Right lobe of liver (tissue), 6 donors: ENCODE measurements around the gene GGCX. TPM values are rescaled to one million over a fixed set of nuclear protein-coding genes. Genes with fewer than 3 reads are reported as not detected.

ENCODE experiments used
- ATAC-seq, 4 donors: fragments of 200-7000 bp; cut with Tn5 transposase; one replicate each; pipeline ENCODE4 v1.9.1; 2020; ENCODE audit warnings: mild to moderate bottlenecking in 4 of 4, moderate library complexity in 4 of 4
- DNase-seq, 3 donors: peaks; one replicate each; pipeline ENCODE4 v3.0.0-alpha.2; 2020
- H3K27ac ChIP-seq, 3 donors: fragments of 200-600 bp; one replicate each; pipeline ENCODE4 v1.8.0; 2022
- H3K27me3 ChIP-seq, 2 donors: fragments of 200-600 bp; one replicate each; pipeline ENCODE4 v1.8.0; 2022
- H3K36me3 ChIP-seq, 4 donors: fragments of 200-600 bp; sonication (generic) in 1 of 4; one replicate each; pipeline versions ENCODE4 v1.5.1 to v1.8.0; 2017 to 2022; ENCODE audit warnings: control low read depth in 1 of 4
- H3K4me1 ChIP-seq, 4 donors: fragments of 200-600 bp; sonication (generic) in 1 of 4; one replicate each; pipeline versions ENCODE4 v1.5.1 to v1.8.0; 2017 to 2022; ENCODE audit warnings: control low read depth in 1 of 4
- H3K4me3 ChIP-seq, 3 donors: fragments of 200-600 bp; one replicate each; pipeline ENCODE4 v1.8.0; 2022
- H3K9me3 ChIP-seq, 4 donors: fragments of 200-600 bp; sonication (generic) in 1 of 4; one replicate each; pipeline versions ENCODE4 v1.5.1 to v1.8.0; 2017 to 2022; ENCODE audit warnings: control low read depth in 1 of 4
- CTCF ChIP-seq, 4 donors: fragments of 200-600 bp in 3 of 4; fragments of 450-650 bp in 1 of 4; IDR thresholded peaks; one replicate each; pipeline versions ENCODE4 v1.5.1 to v1.8.0; 2016 to 2022; ENCODE audit warnings: antibody characterized with exemption in 4 of 4, mild to moderate bottlenecking in 2 of 4
- POLR2A ChIP-seq: fragments of 450-650 bp; IDR thresholded peaks from one replicate; pipeline ENCODE4 v1.6.1; 2017; ENCODE audit warnings: antibody characterized with exemption, mild to moderate bottlenecking
- WGBS: methylation state at CpG from one replicate; pipeline ENCODE4 v1.1.6; 2018; ENCODE audit warnings: low coverage, low lambda C conversion rate; ENCODE audit not compliant: insufficient coverage; ENCODE audit errors: missing lambda C conversion rate; 5-methylcytosine and 5-hydroxymethylcytosine counted together
- intact Hi-C, 2 donors: fragments of 100-400 bp; cut with DNase I; formaldehyde crosslinking; loops; one replicate each; pipeline versions ENCODE4 v1.11.2 to v1.14.1; 2022
- total RNA-seq, 6 experiments: library from RNA; depleted of rRNA in 2 of 6; stranded (reverse); fragments of >200 nt in 2 of 6; fragmentation: NEBNext Ultra II Directional in 3 of 6; extraction: Animal tissue kit (Norgen Biotek cat#: 25700) in 3 of 6; gene quantifications; one replicate each; pipeline versions ENCODE4 v1.1.0 to v1.2.4, GENCODE V29; 2016 to 2023
- donor health status: DM: no; HTN: yes; CAD: no.
- donor health status: DM: no; HTN: no; CAD: no.
- donor health status: DM: no; HTN: no; CAD: no.
- donor health status: DM: no; HTN: yes; CAD: no.
- donor health status: DM: no; HTN: yes; CAD: no.

GGCX gene
- total RNA-seq, 6 experiments from 2014 or later: 89.6 to 238 (median 183) TPM

GRCh38 chr2:85503851-85504777 lies 57.2 kb downstream of the GGCX start:
- Histone ChIP-seq H3K9me3 (no peaks in the 10 kb centered on the region), H3K4me1 (peaks cover 0 to 27% (median 9%) of the 10 kb centered on the region in 4 donors), H3K27me3 (no peaks in the 10 kb centered on the region), H3K27ac (no peak overlapping the region), H3K36me3 (no peaks in the 10 kb centered on the region), H3K4me3 (no peak overlapping the region)
- peak in 3 of 4 donors; percentile 4 to 36 (median 8) for ATAC-seq
- WGBS: 92% methylated on average over 14 of the region's 18 CpGs
- DNase-seq: peak in 1 of 3 donors; percentile 37
- TF ChIP-seq CTCF (IDR thresholded peaks at IDR 0.05): no peak
- TF ChIP-seq POLR2A: no peak
- intact Hi-C loops: no loop called here

- Histone ChIP-seq H3K4me1 (peaks cover 0 to 27% (median 9%) of the 10 kb centered on the region in 4 donors), H3K27ac (no peak overlapping the region), H3K4me3 (no peak overlapping the region), H3K36me3 (no peaks in the 10 kb centered on the region), H3K9me3 (no peaks in the 10 kb centered on the region), H3K27me3 (no peaks in the 10 kb centered on the region)
- TF ChIP-seq CTCF (IDR thresholded peaks at IDR 0.05) (peak in 3 of 4 donors; percentile 22 to 29 (median 24)), POLR2A (no peak)
- ATAC-seq (peak; percentile 40 to 84 (median 80)), DNase-seq (peak in 2 of 3 donors; percentile 60 to 67)
- 63% methylated on average over 5 of the region's 17 CpGs for WGBS
- intact Hi-C loops: no loop called here
Observed at GRCh38 chr2:85503168-85503850, 58.0 kb downstream of the GGCX start.

- DNase-seq: peak in 1 of 3 donors; percentile 37
- WGBS: 70% methylated on average over 2 of the region's 3 CpGs
- TF ChIP-seq CTCF (IDR thresholded peaks at IDR 0.05): no peak
- no peak for TF ChIP-seq POLR2A
- Histone ChIP-seq H3K27me3 (no peaks in the 10 kb centered on the region), H3K9me3 (no peaks in the 10 kb centered on the region), H3K27ac (no peak overlapping the region), H3K4me1 (peaks cover 0 to 27% (median 9%) of the 10 kb centered on the region in 4 donors), H3K4me3 (no peak overlapping the region), H3K36me3 (no peaks in the 10 kb centered on the region)
- ATAC-seq: peak in 1 of 4 donors; percentile 18
- intact Hi-C loops: no loop called here
Observed at GRCh38 chr2:85502720-85503119, 58.6 kb downstream of the GGCX start.

GRCh38 chr2:85501248-85501647 lies 60.0 kb downstream of the GGCX start:
- 61% methylated on average over 3 of the region's 3 CpGs for WGBS
- Histone ChIP-seq H3K27ac (no peak overlapping the region), H3K9me3 (no peaks in the 10 kb centered on the region), H3K4me1 (peaks cover 0 to 27% (median 9%) of the 10 kb centered on the region in 4 donors), H3K36me3 (no peaks in the 10 kb centered on the region), H3K4me3 (no peak overlapping the region), H3K27me3 (no peaks in the 10 kb centered on the region)
- TF ChIP-seq CTCF (IDR thresholded peaks at IDR 0.05): no peak
- TF ChIP-seq POLR2A: no peak
- ATAC-seq: peak in 1 of 4 donors; percentile 18
- intact Hi-C loops: no loop called here
- DNase-seq: peak in 1 of 3 donors; percentile 42
